HepG2 (cell line): ENCODE data around the gene THRSP. TPM values are rescaled to one million over a fixed set of nuclear protein-coding genes. Genes with fewer than 3 reads are reported as not detected.

Source experiments
- CBX2 ChIP-seq, 2 experiments: fragments of 200-600 bp in 1 of 2; sonication (generic); formaldehyde crosslinking in 1 of 2; IDR thresholded peaks; 2 replicates each; pipeline versions ENCODE4 v1.7.0 to v1.8.1; 2018 to 2022; ENCODE audit warnings: low read depth in 2 of 2, low read length in 1 of 2, mild to moderate bottlenecking in 1 of 2, missing genetic modification reagents in 1 of 2
- GTF3A ChIP-seq: sonication (generic); formaldehyde crosslinking; conservative IDR thresholded peaks from 2 replicates; pipeline ENCODE4 v1.4.0; 2020; ENCODE audit warnings: mild to moderate bottlenecking, missing genetic modification reagents
- JUNB ChIP-seq: sonication (generic); formaldehyde crosslinking; IDR thresholded peaks from 2 replicates; pipeline ENCODE4 v1.8.0; 2022; ENCODE audit warnings: missing genetic modification reagents, mild to moderate bottlenecking, borderline replicate concordance
- MTA3 ChIP-seq: sonication (generic); formaldehyde crosslinking; IDR thresholded peaks from 2 replicates; pipeline ENCODE4 v1.4.0; 2020; ENCODE audit warnings: missing genetic modification reagents
- MZF1 ChIP-seq: sonication (generic); formaldehyde crosslinking; IDR thresholded peaks from 2 replicates; pipeline ENCODE4 v1.8.1; 2023; ENCODE audit warnings: mild to moderate bottlenecking, missing genetic modification reagents, borderline replicate concordance
- NR3C1 ChIP-seq: sonication (generic); formaldehyde crosslinking; IDR thresholded peaks from 2 replicates; pipeline ENCODE4 v1.4.0; 2020; ENCODE audit warnings: missing genetic modification reagents
- PPARG ChIP-seq: conservative IDR thresholded peaks from 2 replicates; pipeline ENCODE4 v1.6.1; 2016; ENCODE audit warnings: missing biosample characterization, missing genetic modification reagents
- SOX6 ChIP-seq, 2 experiments: fragments of 450-650 bp in 1 of 2; sonication (generic) in 1 of 2; formaldehyde crosslinking in 1 of 2; IDR thresholded peaks; 2 replicates each; pipeline versions ENCODE4 v1.4.0 to v1.6.1; 2017 to 2020; ENCODE audit warnings: antibody characterized with exemption in 1 of 2, mild to moderate bottlenecking in 1 of 2, missing genetic modification reagents in 1 of 2
- ZNF260 ChIP-seq: sonication (generic); formaldehyde crosslinking; IDR thresholded peaks from 2 replicates; pipeline ENCODE4 v1.4.0; 2020; ENCODE audit warnings: missing genetic modification reagents, low read depth, mild to moderate bottlenecking, borderline replicate concordance
- ZNF329 ChIP-seq: sonication (generic); formaldehyde crosslinking; IDR thresholded peaks from 2 replicates; pipeline ENCODE4 v1.9.0; 2021; ENCODE audit warnings: low read depth, mild to moderate bottlenecking, missing genetic modification reagents
- ZNF451 ChIP-seq: sonication (generic); formaldehyde crosslinking; IDR thresholded peaks from 2 replicates; pipeline ENCODE4 v1.5.0; 2020; ENCODE audit warnings: mild to moderate bottlenecking, missing genetic modification reagents
- ZNF562 ChIP-seq: sonication (generic); formaldehyde crosslinking; IDR thresholded peaks from 2 replicates; pipeline ENCODE4 v1.8.0; 2022; ENCODE audit warnings: missing genetic modification reagents, borderline replicate concordance
- ZNF790 ChIP-seq: sonication (generic); formaldehyde crosslinking; IDR thresholded peaks from 2 replicates; pipeline ENCODE4 v1.8.0; 2022; ENCODE audit warnings: missing genetic modification reagents, mild to moderate bottlenecking, borderline replicate concordance
- ZNF792 ChIP-seq: IDR thresholded peaks from 2 replicates; pipeline ENCODE4 v1.6.1; 2016
- ZNF883 ChIP-seq: sonication (generic); formaldehyde crosslinking; IDR thresholded peaks from 2 replicates; pipeline ENCODE4 v1.5.1; 2020; ENCODE audit warnings: mild to moderate bottlenecking, missing genetic modification reagents; ENCODE audit errors: not compliant biosample characterization
- polyA plus RNA-seq, 8 experiments: library from polyadenylated mRNA; depleted of rRNA in 3 of 8; stranded (reverse) in 7 of 8; unstranded in 1 of 8; fragments of >200 nt; fragmentation: Illumina TruSeq in 4 of 8; extraction: Trizol in 4 of 8; gene quantifications; 2 replicates each; pipeline versions ENCODE4 v1.2.1 to v1.2.3, GENCODE V29; 2011 to 2016; ENCODE audit warnings: low read depth in 4 of 8, missing spikeins in 1 of 8, mixed read lengths in 1 of 8; ENCODE audit not compliant: insufficient read depth in 1 of 8
- total RNA-seq, 5 experiments: library from RNA; depleted of rRNA; stranded (reverse); fragments of >200 nt; fragmentation: Illumina TruSeq; extraction: Trizol; gene quantifications; 2 replicates each; pipeline ENCODE4 v1.2.3, GENCODE V29; 2016; ENCODE audit warnings: low read depth in 1 of 5
- TF ChIP-seq, protein P1 (sequence below): sonication (generic); formaldehyde crosslinking; IDR thresholded peaks from 2 replicates; pipeline ENCODE4 v1.4.0; 2020; ENCODE audit warnings: mild to moderate bottlenecking, low read depth, missing genetic modification reagents
- TF ChIP-seq, protein P2 (sequence below): sonication (generic); IDR thresholded peaks from 2 replicates; pipeline ENCODE4 v1.6.1; 2016; ENCODE audit warnings: low read depth, borderline replicate concordance
- TF ChIP-seq, protein P3 (sequence below): sonication (generic); formaldehyde crosslinking; IDR thresholded peaks from 2 replicates; pipeline ENCODE4 v1.8.0; 2022; ENCODE audit warnings: missing genetic modification reagents, low read depth, mild to moderate bottlenecking, borderline replicate concordance
- TF ChIP-seq, protein P4 (sequence below): sonication (generic); formaldehyde crosslinking; conservative IDR thresholded peaks from 2 replicates; pipeline ENCODE4 v1.4.0; 2020; ENCODE audit warnings: mild to moderate bottlenecking, missing genetic modification reagents, moderate library complexity

Gene THRSP
- total and polyA plus RNA-seq, 2 of the 13 experiments (the other 11 are each of a cell fraction or from before 2014, with no cell fraction given): 0.13 to 0.58 TPM

DNA sequence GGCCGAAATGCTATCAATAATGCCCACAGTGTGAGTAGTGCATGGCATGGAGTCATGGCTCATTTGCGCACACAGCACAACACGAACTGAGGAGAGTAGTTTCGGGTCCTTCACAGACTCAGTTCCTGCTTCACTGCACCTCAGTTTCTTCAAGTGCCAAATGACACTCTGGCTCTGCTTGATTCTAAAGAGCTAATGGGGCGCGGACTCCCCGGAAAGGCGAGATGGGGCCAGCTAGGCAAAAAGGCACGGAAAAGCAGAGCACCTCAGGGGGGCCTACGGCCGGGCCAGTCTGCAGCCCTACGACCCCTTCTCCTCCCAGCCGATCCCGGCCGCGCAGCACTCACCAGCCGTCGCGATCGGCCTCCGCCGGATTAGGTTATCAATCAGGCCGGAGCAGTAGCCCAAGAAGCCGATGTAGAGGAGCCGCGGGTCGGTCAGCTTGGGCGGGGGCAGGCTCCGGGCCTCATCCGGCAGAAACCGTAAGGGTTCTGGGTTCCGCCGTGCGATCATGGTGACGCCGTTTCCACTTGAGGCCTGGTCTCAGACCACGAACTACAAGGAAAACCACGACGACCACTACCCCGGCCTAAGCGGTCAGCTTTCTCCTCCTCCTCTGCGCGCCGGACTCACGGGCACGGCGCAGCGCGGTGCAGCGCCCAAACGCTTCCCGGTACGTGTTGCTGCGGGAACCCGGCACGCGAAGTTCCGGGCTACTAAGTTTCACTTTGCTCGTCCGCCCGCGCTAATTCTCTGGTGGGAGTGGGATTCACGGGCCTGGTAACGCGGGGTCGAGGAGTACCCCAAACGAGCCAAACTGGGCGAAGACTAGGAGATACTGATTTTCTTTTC, 15.8 kb downstream of the THRSP start, which contains the start of gene NDUFC2 (continued):
- TF ChIP-seq, protein P1, sequence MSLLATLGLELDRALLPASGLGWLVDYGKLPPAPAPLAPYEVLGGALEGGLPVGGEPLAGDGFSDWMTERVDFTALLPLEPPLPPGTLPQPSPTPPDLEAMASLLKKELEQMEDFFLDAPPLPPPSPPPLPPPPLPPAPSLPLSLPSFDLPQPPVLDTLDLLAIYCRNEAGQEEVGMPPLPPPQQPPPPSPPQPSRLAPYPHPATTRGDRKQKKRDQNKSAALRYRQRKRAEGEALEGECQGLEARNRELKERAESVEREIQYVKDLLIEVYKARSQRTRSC (CRISPR knock-in tag): peak; percentile 43; the same call in 1 of the 2 replicates
- TF ChIP-seq ZNF792 (CRISPR knock-in tag) (peak; percentile 80), ZNF260 (no peak), MZF1 (CRISPR knock-in tag) (no peak), ZNF790 (CRISPR knock-in tag) (peak; percentile 55; the same call in 1 of the 2 replicates), ZNF883 (CRISPR knock-in tag) (no peak), GTF3A (CRISPR knock-in tag) (no peak; the same call in 1 of the 2 replicates), MTA3 (CRISPR knock-in tag) (no peak), CBX2 (IDR thresholded peaks at IDR 0.05; ENCODE audit: low read depth, low read length) (no peak), CBX2 (CRISPR knock-in tag; IDR thresholded peaks at IDR 0.05; ENCODE audit: low read depth) (no peak), ZNF451 (peak; percentile 75; the same call in 1 of the 2 replicates), NR3C1 (CRISPR knock-in tag) (no peak), PPARG (CRISPR knock-in tag) (peak; percentile 55; the same call in 1 of the 2 replicates), ZNF329 (CRISPR knock-in tag) (peak; percentile 93), JUNB (CRISPR knock-in tag) (no peak), ZNF562 (no peak), SOX6 (IDR thresholded peaks at IDR 0.05) (no peak), SOX6 (CRISPR knock-in tag; IDR thresholded peaks at IDR 0.05) (peak; percentile 76)
- TF ChIP-seq, protein P2, sequence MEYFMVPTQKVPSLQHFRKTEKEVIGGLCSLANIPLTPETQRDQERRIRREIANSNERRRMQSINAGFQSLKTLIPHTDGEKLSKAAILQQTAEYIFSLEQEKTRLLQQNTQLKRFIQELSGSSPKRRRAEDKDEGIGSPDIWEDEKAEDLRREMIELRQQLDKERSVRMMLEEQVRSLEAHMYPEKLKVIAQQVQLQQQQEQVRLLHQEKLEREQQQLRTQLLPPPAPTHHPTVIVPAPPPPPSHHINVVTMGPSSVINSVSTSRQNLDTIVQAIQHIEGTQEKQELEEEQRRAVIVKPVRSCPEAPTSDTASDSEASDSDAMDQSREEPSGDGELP: no peak
- TF ChIP-seq, protein P3, sequence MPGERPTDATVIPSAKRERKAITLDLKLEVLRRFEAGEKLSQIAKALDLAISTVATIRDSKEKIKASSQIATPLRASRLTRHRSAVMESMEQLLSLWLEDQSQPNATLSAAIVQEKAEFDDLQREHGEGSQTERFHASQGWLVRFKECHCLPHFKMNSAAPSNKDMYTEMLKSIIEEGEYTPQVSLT (CRISPR knock-in tag): no peak; the same call in 1 of the 2 replicates
- TF ChIP-seq, protein P4, sequence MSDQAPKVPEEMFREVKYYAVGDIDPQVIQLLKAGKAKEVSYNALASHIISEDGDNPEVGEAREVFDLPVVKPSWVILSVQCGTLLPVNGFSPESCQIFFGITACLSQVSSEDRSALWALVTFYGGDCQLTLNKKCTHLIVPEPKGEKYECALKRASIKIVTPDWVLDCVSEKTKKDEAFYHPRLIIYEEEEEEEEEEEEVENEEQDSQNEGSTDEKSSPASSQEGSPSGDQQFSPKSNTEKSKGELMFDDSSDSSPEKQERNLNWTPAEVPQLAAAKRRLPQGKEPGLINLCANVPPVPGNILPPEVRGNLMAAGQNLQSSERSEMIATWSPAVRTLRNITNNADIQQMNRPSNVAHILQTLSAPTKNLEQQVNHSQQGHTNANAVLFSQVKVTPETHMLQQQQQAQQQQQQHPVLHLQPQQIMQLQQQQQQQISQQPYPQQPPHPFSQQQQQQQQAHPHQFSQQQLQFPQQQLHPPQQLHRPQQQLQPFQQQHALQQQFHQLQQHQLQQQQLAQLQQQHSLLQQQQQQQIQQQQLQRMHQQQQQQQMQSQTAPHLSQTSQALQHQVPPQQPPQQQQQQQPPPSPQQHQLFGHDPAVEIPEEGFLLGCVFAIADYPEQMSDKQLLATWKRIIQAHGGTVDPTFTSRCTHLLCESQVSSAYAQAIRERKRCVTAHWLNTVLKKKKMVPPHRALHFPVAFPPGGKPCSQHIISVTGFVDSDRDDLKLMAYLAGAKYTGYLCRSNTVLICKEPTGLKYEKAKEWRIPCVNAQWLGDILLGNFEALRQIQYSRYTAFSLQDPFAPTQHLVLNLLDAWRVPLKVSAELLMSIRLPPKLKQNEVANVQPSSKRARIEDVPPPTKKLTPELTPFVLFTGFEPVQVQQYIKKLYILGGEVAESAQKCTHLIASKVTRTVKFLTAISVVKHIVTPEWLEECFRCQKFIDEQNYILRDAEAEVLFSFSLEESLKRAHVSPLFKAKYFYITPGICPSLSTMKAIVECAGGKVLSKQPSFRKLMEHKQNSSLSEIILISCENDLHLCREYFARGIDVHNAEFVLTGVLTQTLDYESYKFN (CRISPR knock-in tag): peak; percentile 66
